Mammary epithelial cell (primary cell): ENCODE measurements around the gene GLRA3.

Source experiments
- CTCF ChIP-seq, 2 donors: IDR thresholded peaks in 1 of 2; conservative IDR thresholded peaks in 1 of 2; 2 replicates each; pipeline ENCODE4 v1.5.1; 2011 to 2012; ENCODE audit warnings: inconsistent platforms in 2 of 2, low read length in 2 of 2, mild to moderate bottlenecking in 2 of 2, control low read depth in 1 of 2, low read depth in 1 of 2; ENCODE audit not compliant: insufficient read depth in 1 of 2; ENCODE audit errors: extremely low read depth in 1 of 2
- EZH2 ChIP-seq: IDR thresholded peaks from 2 replicates; pipeline ENCODE4 v1.6.1; 2012; ENCODE audit warnings: low read length, inconsistent platforms, borderline replicate concordance

DNA sequence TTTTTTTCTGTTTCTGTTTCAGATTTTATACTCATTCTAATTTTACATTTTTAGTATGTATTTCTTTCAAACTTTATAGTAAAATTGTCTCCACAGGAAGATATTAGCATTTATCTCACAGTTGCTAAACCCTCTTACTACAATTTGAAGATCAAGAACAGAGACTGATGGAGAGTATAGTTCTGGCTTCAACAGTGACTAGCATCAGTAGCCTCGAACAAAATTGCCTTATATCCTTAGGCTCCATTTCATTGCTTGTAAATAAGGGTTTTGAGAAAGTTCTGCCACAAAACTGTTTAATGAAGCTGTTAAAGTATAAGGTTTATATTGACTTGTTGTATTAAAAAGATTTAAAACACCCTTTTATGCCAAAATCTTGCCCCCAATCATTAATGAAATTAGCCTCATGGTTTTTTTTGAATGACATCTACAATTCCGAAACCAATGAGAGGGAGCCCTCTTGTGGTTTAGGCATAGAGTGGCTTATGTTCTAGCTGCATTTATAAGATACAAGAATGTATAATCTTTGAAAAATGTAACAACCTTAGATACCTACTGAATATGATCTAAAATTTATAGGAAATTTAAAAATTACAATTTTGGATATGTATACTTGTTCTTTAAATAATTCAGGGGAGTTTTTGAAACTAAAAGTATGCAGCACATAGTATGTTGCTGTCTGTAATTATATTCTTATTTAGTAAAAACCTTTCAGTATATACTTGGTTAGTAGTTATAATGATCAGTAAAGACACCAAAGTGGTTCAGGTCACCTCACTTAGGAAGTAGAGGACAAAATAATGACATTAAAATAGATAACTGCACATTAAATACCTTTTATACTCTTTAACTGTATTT lies 196.9 kb downstream of the GLRA3 start:
- TF ChIP-seq EZH2 = no peak
- TF ChIP-seq CTCF (conservative IDR thresholded peaks at IDR 0.05 in 1 of 2, IDR thresholded peaks at IDR 0.05 in 1 of 2; ENCODE audit: extremely low read depth in 1 of 2, insufficient read depth in 1 of 2, low read depth in 1 of 2, low read length in 2 of 2) = peak; percentile 79 to 81
